Left lung (tissue), 10 donors: Measurements from ENCODE around the gene ZNF550. TPM values are rescaled to one million over a fixed set of nuclear protein-coding genes. Genes with fewer than 3 reads are reported as not detected.
"Not testable (repeated sequence)": the region's sequence is repeated elsewhere in the genome, so short reads cannot be mapped to it uniquely, and the experiment has no call there.

Experiments
- ATAC-seq: fragments of 200-7000 bp; cut with Tn5 transposase; one replicate; pipeline ENCODE4 v1.9.1; 2020; ENCODE audit warnings: moderate library complexity
- DNase-seq, 4 donors: peaks; one replicate each; pipeline ENCODE4 v3.0.0-alpha.2; 2013 to 2020
- H3K27ac ChIP-seq, 2 donors: fragments of 200-600 bp; sonication (generic) in 1 of 2; one replicate each; pipeline versions ENCODE4 v1.5.0 to v1.8.0; 2020 to 2021
- H3K27me3 ChIP-seq, 2 donors: fragments of 200-600 bp; sonication (generic) in 1 of 2; one replicate each; pipeline versions ENCODE4 v1.5.0 to v1.8.0; 2020 to 2021
- H3K36me3 ChIP-seq, 2 donors: fragments of 200-600 bp; sonication (generic) in 1 of 2; one replicate each; pipeline versions ENCODE4 v1.5.0 to v1.8.0; 2020 to 2021
- H3K4me1 ChIP-seq, 2 donors: fragments of 200-600 bp; one replicate each; pipeline ENCODE4 v1.8.0; 2021
- H3K4me3 ChIP-seq, 2 donors: fragments of 200-600 bp; sonication (generic) in 1 of 2; one replicate each; pipeline versions ENCODE4 v1.5.0 to v1.8.0; 2020 to 2021; ENCODE audit warnings: mild to moderate bottlenecking in 1 of 2
- H3K9me3 ChIP-seq, 2 donors: fragments of 200-600 bp; sonication (generic) in 1 of 2; one replicate each; pipeline versions ENCODE4 v1.5.0 to v1.8.0; 2020 to 2021
- intact Hi-C, 2 donors: fragments of 100-400 bp; cut with DNase I; formaldehyde crosslinking; loops; one replicate each; pipeline versions ENCODE4 v1.11.2 to v1.14.2; 2022
- polyA plus RNA-seq, 6 donors: library from polyadenylated mRNA; unstranded; fragments of 120-200 nt; gene quantifications; one replicate each; pipeline ENCODE4 v1.2.1, GENCODE V29; 2013; ENCODE audit not compliant: insufficient read length in 6 of 6
- total RNA-seq, 2 donors: library from RNA; stranded (reverse); fragmentation: NEBNext Ultra II Directional; extraction: Animal tissue kit (Norgen Biotek cat#: 25700); gene quantifications; one replicate each; pipeline ENCODE4 v1.2.1, GENCODE V29; 2021
- TF ChIP-seq, protein P1 (sequence below), 2 donors: fragments of 200-600 bp; sonication (generic) in 1 of 2; IDR thresholded peaks; one replicate each; pipeline versions ENCODE4 v1.5.0 to v1.8.0; 2021; ENCODE audit warnings: antibody characterized with exemption in 2 of 2
- donor health status: DM: no; HTN: yes; CAD: no.
- donor health status: DM: no; HTN: no; CAD: no.

Gene ZNF550
- total and polyA plus RNA-seq, 8 donors: 7.4 to 29.9 (median 22.6) TPM

DNA sequence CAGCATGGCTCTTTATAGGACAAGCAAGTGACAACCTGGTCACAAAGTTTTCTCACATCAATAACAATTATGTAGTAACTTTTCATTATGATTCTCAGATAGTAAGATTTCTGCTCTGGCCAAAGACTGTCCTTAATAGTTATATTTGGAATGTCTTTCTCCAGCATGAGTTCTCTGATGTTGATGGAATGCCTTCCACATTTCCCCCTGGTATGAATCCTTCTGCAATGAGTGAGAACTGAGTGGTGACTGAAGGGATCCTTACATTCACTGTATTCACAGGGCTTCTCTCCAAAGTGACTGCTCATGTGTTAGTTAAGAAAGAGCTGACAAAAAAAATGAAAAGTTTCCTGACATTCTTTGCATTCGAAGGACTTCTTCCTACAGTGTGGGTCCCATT lies 13.2 kb downstream of the ZNF550 start:
- no peak for ATAC-seq
- H3K9me3 ChIP-seq: peaks cover 16 to 100% of the 10 kb centered on the region in 2 donors
- TF ChIP-seq, protein P1, sequence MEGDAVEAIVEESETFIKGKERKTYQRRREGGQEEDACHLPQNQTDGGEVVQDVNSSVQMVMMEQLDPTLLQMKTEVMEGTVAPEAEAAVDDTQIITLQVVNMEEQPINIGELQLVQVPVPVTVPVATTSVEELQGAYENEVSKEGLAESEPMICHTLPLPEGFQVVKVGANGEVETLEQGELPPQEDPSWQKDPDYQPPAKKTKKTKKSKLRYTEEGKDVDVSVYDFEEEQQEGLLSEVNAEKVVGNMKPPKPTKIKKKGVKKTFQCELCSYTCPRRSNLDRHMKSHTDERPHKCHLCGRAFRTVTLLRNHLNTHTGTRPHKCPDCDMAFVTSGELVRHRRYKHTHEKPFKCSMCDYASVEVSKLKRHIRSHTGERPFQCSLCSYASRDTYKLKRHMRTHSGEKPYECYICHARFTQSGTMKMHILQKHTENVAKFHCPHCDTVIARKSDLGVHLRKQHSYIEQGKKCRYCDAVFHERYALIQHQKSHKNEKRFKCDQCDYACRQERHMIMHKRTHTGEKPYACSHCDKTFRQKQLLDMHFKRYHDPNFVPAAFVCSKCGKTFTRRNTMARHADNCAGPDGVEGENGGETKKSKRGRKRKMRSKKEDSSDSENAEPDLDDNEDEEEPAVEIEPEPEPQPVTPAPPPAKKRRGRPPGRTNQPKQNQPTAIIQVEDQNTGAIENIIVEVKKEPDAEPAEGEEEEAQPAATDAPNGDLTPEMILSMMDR (IDR thresholded peaks at IDR 0.05): no peak
- no peak for DNase-seq
- no peaks in the 10 kb centered on the region for H3K4me1 ChIP-seq
- H3K4me3 ChIP-seq: no peak overlapping the region
- intact Hi-C loops: no loop called here
- no peak overlapping the region for H3K27ac ChIP-seq
- H3K36me3 ChIP-seq: peaks cover 10 to 100% of the 10 kb centered on the region in 2 donors
- H3K27me3 ChIP-seq: no peaks in the 10 kb centered on the region

- no peak for DNase-seq
- Histone ChIP-seq H3K4me1 (no peaks in the 10 kb centered on the region), H3K9me3 (peaks cover 11 to 100% of the 10 kb centered on the region in 2 donors), H3K36me3 (peaks cover 0 to 100% of the 10 kb centered on the region in 2 donors), H3K4me3 (no peak overlapping the region), H3K27ac (no peak overlapping the region), H3K27me3 (no peaks in the 10 kb centered on the region)
- ATAC-seq: no peak
- TF ChIP-seq, protein P1 (IDR thresholded peaks at IDR 0.05): no peak
- intact Hi-C loops: no loop called here
Observed at GRCh38 chr19:57537953-57538547, 21.6 kb downstream of the ZNF550 start.

GRCh38 chr19:57527136-57527881 lies 32.4 kb downstream of the ZNF550 start, which contains the start of gene ZNF549:
TSS of gene ZNF549 (plus strand) at chr19:57527356. CDS start at chr19:57527574, 218 bp downstream.
- peak; percentile 100 for ATAC-seq
- H3K4me3 ChIP-seq: peak within 1 kb of the TSS; percentile 78 to 86
- H3K9me3 ChIP-seq: peaks cover 0 to 45% of the 10 kb centered on the region in 2 donors
- peak within 1 kb of the TSS; percentile 51 to 80 for H3K27ac ChIP-seq
- H3K4me1 ChIP-seq: peaks cover 9 to 10% of the 10 kb centered on the region in 2 donors
- DNase-seq: peak; percentile 84 to 94 (median 90)
- intact Hi-C loops: no loop called here
- TF ChIP-seq, protein P1 (IDR thresholded peaks at IDR 0.05): no peak
- H3K27me3 ChIP-seq: no peaks in the 10 kb centered on the region
- peaks cover 0 to 20% of the 10 kb centered on the region in 2 donors for H3K36me3 ChIP-seq

- Histone ChIP-seq H3K9me3 (peaks cover 0 to 86% of the 10 kb centered on the region in 2 donors), H3K36me3 (peaks cover 0 to 40% of the 10 kb centered on the region in 2 donors)
- H3K27ac ChIP-seq, DNase-seq, H3K4me1 ChIP-seq, H3K4me3 ChIP-seq, intact Hi-C loops, ATAC-seq, H3K27me3 ChIP-seq: not testable (repeated sequence)
Observed at GRCh38 chr19:57518021-57518420, 41.6 kb downstream of the ZNF550 start.

GRCh38 chr19:57515255-57515654 lies 44.4 kb downstream of the ZNF550 start:
- peaks cover 0 to 46% of the 10 kb centered on the region in 2 donors for H3K36me3 ChIP-seq
- DNase-seq (no peak), ATAC-seq (no peak)
- no peak overlapping the region for H3K27ac ChIP-seq
- intact Hi-C loops: no loop called here
- TF ChIP-seq, protein P1 (IDR thresholded peaks at IDR 0.05): no peak
- no peaks in the 10 kb centered on the region for H3K4me1 ChIP-seq
- H3K4me3 ChIP-seq: no peak overlapping the region
- H3K27me3 ChIP-seq: no peaks in the 10 kb centered on the region
- peaks cover 0 to 97% of the 10 kb centered on the region in 2 donors for H3K9me3 ChIP-seq
